DMS79 treated with DMSO at 0.1 percent for 48 hours (cell line): Measurements from ENCODE around the gene CDK5RAP2.

Experiments used
- DNase-seq: peaks from one replicate; lab custom pipeline; 2025; lab: John Stamatoyannopoulos, UW

The CDK5RAP2 gene

DNA sequence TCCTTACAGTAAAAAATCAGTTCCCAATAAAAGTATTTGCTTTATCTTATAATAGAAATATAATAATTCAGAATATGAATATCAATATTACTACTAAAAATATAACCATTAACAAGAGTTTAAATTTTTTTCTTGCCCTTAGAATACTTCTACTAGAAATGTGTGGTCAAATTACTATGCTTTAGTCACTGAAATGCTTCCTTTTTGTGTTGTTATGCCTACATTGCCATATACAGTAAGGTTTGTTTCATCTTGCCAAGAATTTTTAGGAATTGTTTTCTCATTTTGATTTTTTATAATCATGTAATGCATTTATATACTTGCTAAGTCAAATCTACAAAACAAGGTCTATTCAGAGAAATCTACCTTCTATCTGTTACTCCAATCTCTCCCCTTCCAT is 181.7 kb downstream of the CDK5RAP2 start:
- DNase-seq = no peak

DNA sequence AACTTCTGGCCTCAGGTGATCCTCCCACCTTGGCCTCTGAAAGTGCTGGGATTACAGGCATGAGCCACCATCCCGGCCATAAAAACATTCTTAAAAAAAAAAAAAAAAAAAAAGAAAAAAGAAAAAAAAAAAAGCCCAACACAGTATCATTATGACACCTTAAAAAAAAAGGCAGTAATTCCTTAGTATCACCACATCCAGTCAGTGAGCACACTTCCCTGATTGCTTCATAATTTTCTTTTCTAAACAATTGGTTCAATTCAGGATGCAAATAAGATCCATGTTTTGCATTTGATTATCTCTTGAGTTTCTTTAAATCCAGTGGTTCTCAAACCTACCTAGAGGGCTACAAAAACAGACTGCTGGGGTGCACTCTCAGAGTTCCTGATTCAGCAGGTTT is 182.5 kb downstream of the CDK5RAP2 start:
- no peak for DNase-seq

DNA sequence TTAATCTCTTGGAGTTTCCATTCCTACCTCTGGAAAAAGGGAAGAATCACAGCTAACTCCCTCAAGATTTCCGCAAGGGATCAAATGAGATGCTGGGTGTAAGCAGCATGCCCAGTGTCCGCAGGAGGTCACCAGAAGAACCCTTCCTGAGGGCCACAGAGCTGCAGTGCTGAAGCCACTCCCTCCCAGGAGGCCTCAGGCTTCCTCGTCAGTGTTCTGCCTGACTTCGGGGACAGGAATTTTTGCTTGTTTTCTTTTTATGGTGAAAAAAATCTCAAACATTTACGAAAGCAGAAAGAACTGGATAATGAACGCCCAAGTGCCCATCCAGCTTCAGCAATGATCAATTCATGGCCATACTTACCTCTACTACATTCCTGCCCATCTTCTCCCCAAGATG is 183.0 kb downstream of the CDK5RAP2 start:
- no peak for DNase-seq

DNA sequence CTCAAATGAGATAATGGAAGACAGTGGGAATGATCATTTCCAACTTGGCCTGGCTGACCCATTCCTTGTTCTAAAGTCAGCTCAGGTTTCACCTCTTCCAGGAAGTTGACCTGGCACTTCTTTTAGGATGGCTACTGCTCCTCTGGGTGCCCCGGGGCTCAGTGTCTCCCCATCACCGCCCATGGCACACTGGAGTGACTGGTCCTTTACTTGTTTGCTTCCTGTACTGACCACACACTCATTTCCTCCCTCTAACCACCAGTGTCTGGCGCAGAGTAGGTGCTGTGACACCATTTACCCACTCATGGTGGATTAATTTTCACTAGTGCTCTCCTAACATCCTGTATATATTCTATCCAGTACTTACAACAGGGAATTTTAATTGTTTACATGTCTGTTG is 183.5 kb downstream of the CDK5RAP2 start:
- no peak for DNase-seq

DNA sequence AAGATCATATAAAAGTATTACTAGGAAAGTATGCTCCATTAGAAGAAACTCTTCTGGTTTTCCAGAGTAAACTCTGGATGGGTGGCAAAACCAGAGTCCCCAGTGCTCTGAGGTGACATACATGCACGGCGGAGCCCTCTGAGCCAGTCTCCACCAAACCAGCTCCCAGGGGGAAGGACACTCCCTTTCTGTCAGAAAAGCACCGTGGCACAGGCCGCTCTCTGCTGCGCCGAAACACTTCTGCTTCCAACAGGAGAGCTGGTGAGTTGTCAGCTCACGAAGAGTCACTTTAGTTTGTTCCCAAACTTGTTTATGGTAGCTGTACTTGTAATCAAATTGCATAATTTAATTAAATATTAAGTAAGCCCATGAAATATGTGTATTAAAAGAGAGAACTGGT is 184.6 kb downstream of the CDK5RAP2 start:
- DNase-seq = no peak

DNA sequence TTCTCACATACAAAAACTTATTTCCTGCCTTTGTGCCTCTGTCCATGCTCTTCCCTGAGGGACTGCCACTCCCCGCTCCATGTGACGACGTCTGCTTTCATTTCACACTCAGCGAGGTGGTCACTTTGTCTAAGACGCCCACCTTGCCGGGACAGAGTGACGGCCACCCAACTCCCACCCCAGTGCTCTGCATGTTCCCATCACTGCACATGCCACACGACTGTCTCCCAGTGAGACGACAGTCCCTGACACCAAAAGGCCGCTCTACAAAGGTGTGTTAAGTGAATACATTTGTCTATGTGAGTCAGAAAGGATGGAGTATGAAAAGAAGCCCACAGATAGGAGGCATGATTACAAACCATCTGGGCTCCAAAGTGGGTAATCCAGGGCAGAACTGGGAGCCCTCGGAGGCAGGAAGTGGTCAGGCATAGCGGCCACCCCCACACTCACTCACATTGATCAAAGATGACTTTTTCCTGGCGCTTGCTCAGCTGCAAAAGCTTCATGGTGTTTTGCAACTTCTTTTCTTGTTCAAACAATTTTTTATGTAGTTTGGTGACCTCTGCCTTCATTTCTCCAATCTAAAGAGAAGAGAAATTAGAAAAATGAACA is 185.8 kb downstream of the CDK5RAP2 start:
- no peak for DNase-seq

DNA sequence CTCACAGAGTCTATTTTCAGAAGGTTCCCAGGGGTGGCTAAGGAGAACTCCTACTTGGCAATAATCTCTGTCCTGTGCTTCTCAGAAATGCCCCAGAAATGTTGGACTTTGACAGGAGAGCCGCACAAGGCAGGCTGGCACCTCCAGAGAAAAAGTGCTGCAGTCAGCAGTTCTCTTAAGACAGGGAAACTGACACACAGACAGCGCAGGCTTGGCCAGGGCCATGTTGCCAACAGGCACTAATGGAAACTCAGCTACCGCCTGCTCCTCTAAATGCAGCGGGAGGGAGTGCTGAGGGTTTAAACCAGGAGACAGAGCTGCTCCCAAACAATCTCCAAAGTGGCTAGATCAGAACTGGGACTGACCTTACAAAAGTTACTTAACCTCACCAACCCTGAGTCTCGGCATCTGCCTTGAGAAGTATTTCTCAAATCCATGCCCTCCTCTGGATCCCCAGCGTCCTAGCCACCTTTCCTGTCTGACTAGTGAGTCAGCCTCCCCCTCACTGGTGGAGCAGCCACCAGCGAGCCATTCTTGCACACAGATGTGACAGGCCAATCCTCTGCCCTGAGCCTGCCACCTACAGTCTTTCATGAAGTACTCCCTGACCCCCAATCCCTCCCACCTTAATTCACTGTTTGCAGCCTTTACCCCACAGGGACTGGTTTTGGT is 186.4 kb downstream of the CDK5RAP2 start:
- DNase-seq = no peak

DNA sequence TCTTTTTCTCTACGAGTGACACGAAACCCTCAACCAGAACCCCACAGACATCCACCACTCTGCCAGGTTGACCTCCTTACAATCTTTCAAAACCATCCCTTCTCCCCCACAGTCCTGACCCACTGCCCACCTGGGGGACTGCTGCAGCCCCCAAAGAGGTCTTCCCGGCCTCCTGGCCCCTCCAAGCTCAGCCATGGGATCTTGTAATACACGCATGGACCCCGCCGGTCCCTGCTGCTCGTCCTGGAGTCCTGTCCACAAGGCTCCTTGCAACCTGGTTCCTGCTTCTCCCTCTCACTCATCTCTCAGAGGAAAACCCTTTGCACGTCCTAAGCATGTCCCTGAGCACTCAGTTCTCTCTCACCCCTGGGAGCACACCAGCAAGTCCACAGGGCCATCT is 187.3 kb downstream of the CDK5RAP2 start:
- DNase-seq = no peak

DNA sequence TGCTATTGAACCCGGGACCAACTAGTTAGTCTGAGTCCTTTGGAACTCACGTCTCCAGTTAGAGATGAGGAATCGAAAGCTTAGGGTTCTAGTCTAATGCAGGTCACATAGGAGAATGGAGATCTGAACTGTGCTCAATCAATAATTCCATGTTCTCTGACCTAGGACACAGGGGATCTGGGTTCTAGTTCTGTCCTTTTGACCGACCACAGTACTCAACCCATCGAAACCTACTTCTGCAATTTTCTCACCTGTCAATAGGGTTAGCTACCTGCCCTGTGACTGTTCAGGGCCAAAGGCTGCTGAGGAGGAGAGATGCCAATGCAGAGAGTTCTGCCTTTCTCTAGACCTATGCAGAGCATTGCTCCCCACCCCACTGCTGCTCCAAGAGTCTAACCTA is 187.7 kb downstream of the CDK5RAP2 start:
- no peak for DNase-seq

DNA sequence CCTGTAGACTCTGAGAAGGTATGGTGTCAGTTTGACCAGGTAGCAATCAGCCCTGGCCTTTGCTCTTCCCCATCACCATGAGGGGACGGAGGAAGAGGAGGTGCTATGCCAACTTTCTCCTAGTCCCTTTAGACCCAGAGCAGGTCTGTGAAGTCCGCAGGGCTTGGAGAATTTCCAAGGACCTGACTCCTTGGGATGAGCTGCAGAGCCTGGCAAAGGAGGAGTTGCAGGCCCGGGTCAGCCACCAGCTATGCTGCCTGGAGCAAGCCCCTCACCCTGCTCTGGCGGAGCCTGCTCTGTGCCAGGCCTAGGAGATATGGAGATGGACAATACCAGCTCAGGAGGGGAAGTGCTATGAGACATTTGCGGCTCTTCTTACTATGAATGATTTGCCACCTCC is 188.3 kb downstream of the CDK5RAP2 start:
- DNase-seq = no peak

DNA sequence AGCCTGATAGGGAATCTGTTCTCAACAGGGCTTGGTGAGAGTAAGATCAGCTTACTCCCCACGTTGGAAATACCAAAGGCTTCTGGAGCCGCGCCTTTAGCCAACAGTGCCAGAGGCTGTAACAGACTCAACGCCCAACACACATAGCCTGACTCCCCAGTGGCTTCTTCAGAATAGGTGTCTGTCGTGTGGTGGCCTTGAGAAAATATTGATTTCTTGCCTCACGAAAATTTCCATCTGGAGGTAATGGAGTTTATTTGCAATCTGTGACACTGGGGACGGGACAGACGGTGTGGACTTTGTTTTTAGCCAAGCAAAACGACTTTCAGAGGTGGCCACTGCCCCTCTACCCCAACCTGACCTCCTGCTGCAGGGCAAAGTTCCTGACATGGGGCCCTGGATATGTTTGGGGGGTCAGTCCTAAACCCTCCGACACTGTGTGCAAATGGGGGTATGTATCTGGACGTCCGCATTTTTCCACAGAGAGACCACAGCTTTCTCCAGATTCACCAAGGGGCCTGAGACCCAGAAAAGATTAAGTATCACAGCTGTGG is 189.3 kb downstream of the CDK5RAP2 start:
- DNase-seq = no peak

DNA sequence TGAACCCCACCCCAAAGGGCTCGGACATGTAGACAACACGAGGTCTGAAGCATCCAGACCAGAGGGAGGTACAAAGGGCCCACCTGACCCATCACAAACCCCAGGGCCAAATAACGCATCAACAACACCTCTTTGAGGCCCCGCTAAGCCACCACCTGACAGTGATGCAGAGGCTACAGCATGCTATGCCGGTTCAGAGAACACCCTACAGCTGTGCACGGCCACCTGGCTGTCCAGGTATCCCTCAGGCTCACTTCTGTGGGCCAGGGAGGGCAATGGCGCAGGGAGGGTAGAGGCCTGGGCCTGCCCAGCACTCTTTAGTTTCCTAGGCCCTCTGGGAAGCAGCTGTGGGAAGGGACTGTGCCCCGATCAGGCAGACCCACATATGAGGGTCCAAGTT is 190.1 kb downstream of the CDK5RAP2 start:
- DNase-seq = no peak

DNA sequence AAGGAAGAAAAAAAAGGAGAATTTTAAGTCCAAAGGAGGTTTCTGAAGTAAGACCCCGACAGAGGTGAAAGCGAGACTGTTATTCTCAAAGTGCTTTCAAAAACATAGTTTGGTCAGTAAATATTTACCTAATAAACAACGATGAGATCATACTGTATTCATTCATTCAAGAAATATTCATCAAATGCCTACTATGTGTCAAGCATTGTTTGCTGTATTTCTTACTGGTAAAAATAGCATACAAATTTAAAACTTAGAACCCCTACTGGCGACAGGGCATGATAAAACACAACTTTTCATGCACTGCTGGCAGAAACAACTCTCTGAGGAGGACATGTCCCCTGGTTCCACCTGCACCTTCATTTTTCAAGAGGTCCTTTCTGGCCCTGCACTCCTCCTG is 190.7 kb downstream of the CDK5RAP2 start:
- DNase-seq = no peak

DNA sequence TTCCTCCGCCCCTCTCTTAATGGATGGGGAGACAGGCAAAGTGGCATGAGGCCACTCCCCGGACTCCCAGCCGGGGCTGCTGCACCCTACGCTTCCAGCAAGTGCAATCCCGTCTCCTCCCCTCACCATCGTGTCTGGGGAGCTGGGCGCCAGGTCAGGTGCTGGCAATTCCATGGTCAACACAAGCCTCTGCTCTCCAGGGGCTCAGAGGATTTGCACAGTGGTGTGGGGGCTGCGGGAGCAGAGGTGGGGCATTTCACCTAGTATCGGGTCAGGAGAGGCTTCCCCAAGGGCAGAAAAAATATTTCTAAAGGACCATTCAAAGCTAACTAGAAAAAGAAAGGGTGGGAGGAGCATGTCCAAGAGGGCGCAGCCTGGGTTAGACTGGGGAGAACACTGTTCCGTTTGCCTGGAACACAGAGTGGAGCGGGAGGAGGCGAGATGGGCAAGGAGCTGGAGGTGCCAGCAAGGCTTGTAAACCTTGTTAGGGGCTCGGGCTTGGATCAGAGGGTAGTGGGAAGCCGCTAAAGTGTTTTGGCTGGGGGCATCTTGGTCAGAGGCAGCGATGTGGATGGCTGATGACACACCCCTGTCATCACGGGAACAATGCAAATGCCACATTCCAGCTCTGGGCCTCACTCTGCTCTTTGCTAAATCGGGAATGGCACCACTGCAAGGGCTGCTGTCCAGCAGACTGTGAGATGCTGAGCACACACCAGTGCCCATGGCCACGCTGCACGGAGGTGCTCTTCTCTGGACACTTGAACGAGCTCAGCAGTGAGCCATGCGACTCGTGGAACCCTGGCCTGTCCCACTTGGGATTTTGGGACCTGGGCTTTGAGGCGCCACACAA is 191.7 kb downstream of the CDK5RAP2 start:
- peak; percentile 34 for DNase-seq

DNA sequence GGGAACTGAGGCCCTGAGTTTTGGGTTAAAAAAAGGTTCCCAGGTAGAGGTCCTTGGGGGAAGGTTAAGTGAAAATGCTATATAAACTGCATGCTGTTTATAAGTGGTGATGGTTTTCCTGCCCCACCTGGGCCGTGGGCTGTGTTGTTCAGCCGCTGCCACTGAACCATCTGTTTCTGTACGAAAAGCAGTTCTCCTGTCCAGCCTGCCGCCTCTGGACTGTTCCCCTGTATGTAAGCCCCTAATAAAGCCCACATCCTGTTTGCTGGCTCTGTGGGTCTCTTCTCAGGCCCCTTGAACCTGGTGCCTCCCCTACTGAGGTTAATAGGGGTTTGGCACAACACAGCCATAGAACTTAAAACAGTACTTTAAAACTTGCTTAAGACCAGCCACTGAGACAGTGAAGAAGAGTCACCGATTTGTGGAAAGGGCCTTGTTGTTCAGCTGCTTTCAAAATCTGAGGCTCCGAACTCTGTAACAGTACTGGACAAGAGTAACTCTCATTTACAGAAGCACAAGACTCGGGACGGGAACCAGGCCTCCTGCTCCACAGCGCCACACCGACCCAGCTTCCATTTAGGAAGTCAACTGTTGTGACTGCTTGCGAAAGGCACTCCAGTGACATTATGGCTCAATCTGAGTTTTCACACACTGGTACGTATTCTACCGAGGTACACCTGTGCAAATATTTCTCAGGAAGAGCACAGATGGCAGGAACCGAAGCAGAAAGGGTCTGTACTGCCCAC is 192.5 kb downstream of the CDK5RAP2 start:
- DNase-seq = peak; percentile 62

DNA sequence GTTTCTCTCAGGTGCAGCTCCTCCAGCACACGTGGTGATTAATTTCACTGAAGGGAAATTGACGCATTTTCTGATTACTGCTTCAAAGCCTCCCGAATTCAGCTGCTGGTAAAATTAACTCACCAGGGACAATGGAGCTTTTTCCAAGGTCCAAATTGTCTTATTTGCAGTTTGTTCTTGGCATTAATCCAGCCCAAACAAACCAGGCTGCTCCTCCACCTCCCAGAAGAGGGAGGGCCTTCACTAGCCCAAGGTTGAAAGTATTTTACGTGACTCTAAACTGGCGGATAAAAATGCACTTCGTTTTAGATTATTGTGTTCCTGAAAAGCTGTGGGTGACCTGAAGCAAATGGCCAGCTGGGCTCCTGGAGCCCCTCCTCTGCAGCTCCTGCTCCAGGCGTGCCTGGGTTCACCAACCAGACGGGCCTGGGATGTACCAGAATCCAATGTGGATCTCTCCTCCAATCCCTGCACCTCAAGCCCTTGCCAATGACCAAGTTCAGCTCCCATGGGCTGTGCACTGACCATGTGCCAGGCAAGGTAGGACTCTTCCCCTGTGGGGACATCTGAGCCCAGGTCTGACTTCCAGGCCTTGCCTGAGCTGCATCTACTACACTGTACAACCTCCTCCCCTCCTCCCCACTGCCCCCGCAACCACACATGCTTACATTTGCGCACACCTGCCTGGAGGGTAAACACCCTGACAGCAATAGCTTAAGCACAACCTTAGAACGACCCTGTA is 193.4 kb downstream of the CDK5RAP2 start:
- DNase-seq = peak; percentile 65

DNA sequence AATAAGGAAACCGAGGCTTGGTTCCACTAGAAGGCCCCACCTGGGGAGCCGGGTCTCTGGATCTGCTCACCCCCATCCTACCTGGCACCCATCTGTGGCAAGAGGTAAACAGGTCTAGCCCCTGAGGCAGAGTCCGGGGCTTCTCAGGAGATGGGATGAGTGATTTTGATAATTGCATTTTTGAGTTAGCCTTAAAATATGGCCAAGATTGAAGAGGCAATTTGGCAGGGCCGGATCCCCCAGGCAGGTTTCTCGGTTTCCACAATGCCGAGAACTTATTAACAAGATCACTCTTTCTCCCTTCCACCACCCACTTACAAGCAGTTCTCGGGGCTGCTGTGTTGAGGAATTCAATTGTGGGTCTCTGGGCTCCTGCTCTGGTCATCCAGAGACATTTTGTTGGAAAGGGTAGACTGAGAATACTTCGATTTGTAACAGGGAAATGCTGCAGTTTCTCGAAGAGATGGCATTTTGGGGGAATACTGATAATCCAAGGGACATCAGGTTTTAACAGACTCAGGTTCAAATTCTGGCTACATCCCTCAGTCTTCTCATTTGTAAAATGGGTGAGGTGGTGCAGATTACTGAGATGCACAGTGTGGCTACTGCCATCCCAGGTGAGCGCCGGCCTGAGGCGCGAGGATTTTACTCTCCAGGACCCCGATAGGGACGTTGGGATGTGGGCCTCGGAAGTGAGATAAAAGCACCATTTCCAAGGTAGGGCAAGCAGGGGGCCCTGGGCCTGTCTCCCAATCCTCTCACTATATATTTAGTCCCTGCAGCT is 194.2 kb downstream of the CDK5RAP2 start:
- no peak for DNase-seq

DNA sequence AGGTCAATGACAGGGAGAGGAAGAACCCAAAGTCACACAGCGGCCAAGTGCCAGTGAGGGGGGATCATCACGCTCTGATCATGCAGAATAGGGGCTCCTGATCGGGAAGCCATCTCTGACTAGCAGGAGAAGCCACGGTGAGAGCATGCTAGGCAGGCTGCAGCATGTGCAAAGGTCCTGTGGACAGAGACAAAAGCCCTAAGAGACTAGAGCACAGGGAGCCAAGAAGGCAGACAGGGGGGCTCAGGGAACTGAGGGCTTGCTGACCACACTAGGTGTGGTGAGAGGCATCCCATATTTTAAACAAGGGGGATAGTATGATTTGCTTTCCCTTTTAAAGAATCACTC is 195.1 kb downstream of the CDK5RAP2 start:
- DNase-seq = no peak

DNA sequence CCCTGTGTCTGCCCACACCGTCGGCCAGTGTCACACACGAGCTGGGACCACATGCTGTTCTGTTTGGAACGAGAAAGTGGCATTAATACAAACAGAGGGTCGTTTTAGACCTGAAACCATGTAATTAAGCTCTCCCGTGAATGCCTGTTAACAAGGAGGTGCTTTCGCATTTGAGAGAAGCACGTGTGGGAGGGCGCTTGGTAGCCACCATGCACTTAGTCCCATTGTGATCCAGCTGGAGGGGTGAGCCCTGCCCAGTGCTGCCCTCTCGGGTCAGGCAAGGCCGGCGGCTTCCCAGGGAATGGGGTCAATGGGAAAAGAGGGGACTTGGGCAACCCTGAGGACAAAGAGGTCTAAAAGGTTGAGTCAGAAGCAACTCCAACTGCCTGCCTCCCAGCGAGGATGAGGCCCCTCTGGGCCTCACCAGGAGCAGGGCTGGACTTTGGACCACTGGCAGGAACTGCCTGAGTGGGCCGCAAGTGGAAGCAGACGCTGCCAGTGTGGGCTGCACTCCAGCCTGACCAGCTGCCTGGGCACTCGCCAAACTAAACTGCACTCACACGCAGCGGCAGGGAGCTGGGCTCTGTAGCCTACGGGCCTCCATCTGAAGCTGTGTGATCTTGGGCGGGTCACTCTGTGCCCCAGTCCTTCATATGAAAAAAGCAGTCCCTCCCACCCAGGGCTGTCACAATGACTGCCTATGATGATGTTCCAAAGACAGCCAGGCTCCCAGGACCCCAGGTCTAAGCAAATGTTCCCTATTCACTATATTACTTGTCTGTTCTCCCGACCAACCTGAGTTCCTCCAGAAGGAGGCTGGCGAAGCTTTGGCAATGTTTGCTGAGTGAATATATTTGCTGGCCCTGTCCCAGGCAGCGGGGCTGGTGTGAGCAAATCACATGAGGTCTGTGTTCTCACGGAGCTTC is 195.7 kb downstream of the CDK5RAP2 start:
- peak; percentile 26 for DNase-seq

DNA sequence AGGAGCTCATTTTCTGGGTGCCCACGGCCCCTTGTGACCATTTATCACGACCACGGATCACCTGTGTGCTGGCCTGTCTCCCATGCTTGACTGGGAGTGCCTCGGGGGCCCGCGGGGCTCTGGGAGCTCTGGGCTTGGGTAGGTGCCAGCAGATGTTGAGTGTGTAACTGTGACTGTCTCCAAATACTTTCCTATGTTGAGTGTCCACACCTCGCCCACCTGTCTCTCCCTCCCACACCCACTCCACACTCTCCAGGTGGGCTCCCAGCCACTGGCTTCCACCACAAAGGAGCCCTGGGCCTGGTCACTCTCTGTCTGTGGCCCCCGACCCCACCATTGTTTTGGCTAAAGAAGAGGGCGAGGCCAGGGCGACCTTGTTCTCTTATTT is 196.4 kb downstream of the CDK5RAP2 start:
- peak; percentile 53 for DNase-seq
